GM18520 (cell line): ENCODE measurements around the gene CLPX.
"Not testable (repeated sequence)": the region's sequence is repeated elsewhere in the genome, so short reads cannot be mapped to it uniquely, and the experiment has no call there.

Experiments used
- ATAC-seq: cut with Tn5 transposase; IDR thresholded peaks from one replicate; pipeline ENCODE4 v1.9.1; 2021; ENCODE audit not compliant: unreplicated experiment

The CLPX gene

GRCh38 chr15:65184868-65185717, at the start of gene CLPX:
Gene CLPX, minus strand, starts transcription at chr15:65185342. Its CDS starts 189 bp downstream, at chr15:65185153.
- ATAC-seq, result peak; percentile 81

GRCh38 chr15:65233696-65234095, 48.6 kb upstream of the CLPX start:
- ATAC-seq, result no peak

GRCh38 chr15:65232520-65232919, 47.4 kb upstream of the CLPX start:
- no peak for ATAC-seq

- ATAC-seq, result no peak
These were observed 46.2 kb upstream of the CLPX start for GRCh38 chr15:65231306-65231705.

- ATAC-seq, result not testable (repeated sequence)
These were observed 41.8 kb upstream of the CLPX start for GRCh38 chr15:65226901-65227300.

- ATAC-seq, result no peak
These were observed 41.1 kb upstream of the CLPX start for GRCh38 chr15:65226221-65226620.

GRCh38 chr15:65223996-65224395, 38.9 kb upstream of the CLPX start:
- no peak for ATAC-seq

GRCh38 chr15:65222891-65223290, 37.7 kb upstream of the CLPX start:
- no peak for ATAC-seq

GRCh38 chr15:65221697-65222096, 36.6 kb upstream of the CLPX start:
- ATAC-seq, result no peak

GRCh38 chr15:65219137-65219536, 34.0 kb upstream of the CLPX start:
- ATAC-seq, result no peak

GRCh38 chr15:65217526-65218482, 32.7 kb upstream of the CLPX start:
- ATAC-seq, result no peak

- ATAC-seq, result no peak
These were observed 30.4 kb upstream of the CLPX start for GRCh38 chr15:65215496-65215895.

GRCh38 chr15:65214010-65214409, 28.9 kb upstream of the CLPX start:
- ATAC-seq, result no peak

GRCh38 chr15:65213241-65213640, 28.1 kb upstream of the CLPX start:
- ATAC-seq, result no peak

GRCh38 chr15:65212097-65212496, 27.0 kb upstream of the CLPX start:
- no peak for ATAC-seq

GRCh38 chr15:65211482-65211982, 26.4 kb upstream of the CLPX start:
- no peak for ATAC-seq

- ATAC-seq, result no peak
These were observed 25.8 kb upstream of the CLPX start, which contains the start of gene CILP for GRCh38 chr15:65210770-65211481. Gene CILP, minus strand, starts transcription at chr15:65211473. Its CDS starts 1,718 bp downstream, at chr15:65209755.

- ATAC-seq, result no peak
These were observed 24.8 kb upstream of the CLPX start for GRCh38 chr15:65209701-65210643.

GRCh38 chr15:65208647-65209046, 23.5 kb upstream of the CLPX start:
- ATAC-seq, result no peak
